ENCODE data around the gene STXBP6.

GRCh38 chr14:24802236-24802635 is 247.7 kb downstream of the STXBP6 start:
- TF ChIP-seq, protein P1, sequence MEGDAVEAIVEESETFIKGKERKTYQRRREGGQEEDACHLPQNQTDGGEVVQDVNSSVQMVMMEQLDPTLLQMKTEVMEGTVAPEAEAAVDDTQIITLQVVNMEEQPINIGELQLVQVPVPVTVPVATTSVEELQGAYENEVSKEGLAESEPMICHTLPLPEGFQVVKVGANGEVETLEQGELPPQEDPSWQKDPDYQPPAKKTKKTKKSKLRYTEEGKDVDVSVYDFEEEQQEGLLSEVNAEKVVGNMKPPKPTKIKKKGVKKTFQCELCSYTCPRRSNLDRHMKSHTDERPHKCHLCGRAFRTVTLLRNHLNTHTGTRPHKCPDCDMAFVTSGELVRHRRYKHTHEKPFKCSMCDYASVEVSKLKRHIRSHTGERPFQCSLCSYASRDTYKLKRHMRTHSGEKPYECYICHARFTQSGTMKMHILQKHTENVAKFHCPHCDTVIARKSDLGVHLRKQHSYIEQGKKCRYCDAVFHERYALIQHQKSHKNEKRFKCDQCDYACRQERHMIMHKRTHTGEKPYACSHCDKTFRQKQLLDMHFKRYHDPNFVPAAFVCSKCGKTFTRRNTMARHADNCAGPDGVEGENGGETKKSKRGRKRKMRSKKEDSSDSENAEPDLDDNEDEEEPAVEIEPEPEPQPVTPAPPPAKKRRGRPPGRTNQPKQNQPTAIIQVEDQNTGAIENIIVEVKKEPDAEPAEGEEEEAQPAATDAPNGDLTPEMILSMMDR (IDR thresholded peaks at IDR 0.05; ENCODE audit: extremely low read depth in 1 of 2, insufficient read depth in 1 of 2, low read depth in 1 of 2, low read length in 2 of 2): no peak
- no peak for TF ChIP-seq EZH2 (IDR thresholded peaks at IDR 0.05; ENCODE audit: borderline replicate concordance, low read depth, low read length, severe bottlenecking)
- no peak for TF ChIP-seq MYC (IDR thresholded peaks at IDR 0.05; ENCODE audit: low read depth, low read length)
- TF ChIP-seq JUN (IDR thresholded peaks at IDR 0.05; ENCODE audit: borderline replicate concordance, insufficient read depth, insufficient read length, low read depth): no peak
- no peak for TF ChIP-seq POLR2A (IDR thresholded peaks at IDR 0.05; ENCODE audit: low read depth, low read length)

Data from endothelial cell of umbilical vein (primary cell).